H1 (cell line): Measurements from ENCODE around the gene AKAP12. TPM values are rescaled to one million over a fixed set of nuclear protein-coding genes. Genes with fewer than 3 reads are reported as not detected.

ENCODE experiments used
- CTCF ChIA-PET: fragments of 300-600 bp; sonication (Branson Sonifier 250); formaldehyde crosslinking; loops from one replicate; lab custom pipeline; 2021; ENCODE audit not compliant: partially characterized antibody; lab: Charles Lee
- POLR2A ChIA-PET: fragments of 300-600 bp; sonication (Branson Sonifier 250); formaldehyde crosslinking; loops from one replicate; lab custom pipeline; 2021; ENCODE audit warnings: inconsistent platforms; ENCODE audit not compliant: partially characterized antibody; lab: Charles Lee
- DNase-seq, 2 experiments: peaks; one replicate each; pipeline versions ENCODE4 v3.0.0 to v3.0.0-alpha.2; 2010 to 2022; ENCODE audit warnings: low spot score in 2 of 2, low read depth in 1 of 2, mixed read lengths in 1 of 2
- FAIRE-seq: peaks from 2 replicates; lab custom pipeline; 2011; peaks lifted over from hg19 to GRCh38; lab: Jason Lieb, UNC
- H2AFZ ChIP-seq: 2 replicates; pipeline ENCODE4 v1.8.1; 2012; ENCODE audit warnings: low read length, inconsistent platforms
- H2AK5ac ChIP-seq: 2 replicates; pipeline ENCODE4 v1.6.1; 2013; ENCODE audit warnings: low read depth, low read length
- H2BK120ac ChIP-seq: replicated peaks from 2 replicates; pipeline ENCODE3; 2013; ENCODE audit warnings: low read depth, low read length, inconsistent platforms
- H2BK12ac ChIP-seq: 2 replicates; pipeline ENCODE4 v1.6.1; 2013; ENCODE audit warnings: low read depth, low read length
- H2BK15ac ChIP-seq: 2 replicates; pipeline ENCODE4 v1.6.1; 2013; ENCODE audit warnings: low read length
- H2BK20ac ChIP-seq: 2 replicates; pipeline ENCODE4 v1.6.1; 2013; ENCODE audit warnings: low read length
- H2BK5ac ChIP-seq: 2 replicates; pipeline ENCODE4 v1.6.1; 2013; ENCODE audit warnings: low read depth, low read length
- H3K14ac ChIP-seq: 2 replicates; pipeline ENCODE4 v1.6.1; 2013; ENCODE audit warnings: inconsistent platforms; ENCODE audit not compliant: insufficient read length
- H3K18ac ChIP-seq: 2 replicates; pipeline ENCODE4 v1.6.1; 2013; ENCODE audit warnings: low read length; ENCODE audit errors: extremely low read depth
- H3K23ac ChIP-seq: 2 replicates; pipeline ENCODE4 v1.6.1; 2013; ENCODE audit warnings: inconsistent platforms; ENCODE audit not compliant: insufficient read length
- H3K23me2 ChIP-seq: 2 replicates; pipeline ENCODE4 v1.6.1; 2013; ENCODE audit warnings: low read depth, low read length
- H3K27ac ChIP-seq: 2 replicates; pipeline ENCODE4 v1.6.1; 2011; ENCODE audit warnings: low read depth, low read length, inconsistent platforms
- H3K27me3 ChIP-seq, 4 experiments: replicated peaks in 1 of 4; 1 replicate in 1 of 4; 2 replicates in 3 of 4; pipeline versions ENCODE4 v1.6.1 to v1.8.1; 2011 to 2013; ENCODE audit warnings: low read length in 3 of 4, mild to moderate bottlenecking in 3 of 4, inconsistent platforms in 2 of 4, mixed read lengths in 2 of 4, moderate library complexity in 1 of 4; ENCODE audit not compliant: control insufficient read depth in 3 of 4, insufficient read depth in 3 of 4; ENCODE audit errors: extremely low read depth in 1 of 4
- H3K36me3 ChIP-seq, 4 experiments: 2 replicates each; pipeline versions ENCODE4 v1.6.1 to v1.8.1; 2011 to 2013; ENCODE audit warnings: mild to moderate bottlenecking in 4 of 4, low read length in 3 of 4, moderate library complexity in 2 of 4, control low read depth in 1 of 4, inconsistent platforms in 1 of 4; ENCODE audit not compliant: insufficient read depth in 4 of 4, control insufficient read depth in 2 of 4
- H3K4ac ChIP-seq: replicated peaks from 2 replicates; pipeline ENCODE3; 2013; ENCODE audit warnings: low read length, low read depth, mixed read lengths, inconsistent platforms; ENCODE audit not compliant: insufficient read length
- H3K4me1 ChIP-seq, 4 experiments: replicated peaks in 1 of 4; 1 replicate in 1 of 4; 2 replicates in 3 of 4; pipeline versions ENCODE4 v1.6.1 to v1.8.1; 2011 to 2013; ENCODE audit warnings: low read length in 3 of 4, inconsistent platforms in 2 of 4, mixed read lengths in 1 of 4; ENCODE audit not compliant: insufficient read depth in 4 of 4, control insufficient read depth in 3 of 4
- H3K4me2 ChIP-seq, 2 experiments: 2 replicates each; pipeline versions ENCODE4 v1.6.1 to v1.8.1; 2011 to 2013; ENCODE audit warnings: low read depth in 2 of 2, low read length in 2 of 2, control low read depth in 1 of 2, inconsistent platforms in 1 of 2, mild to moderate bottlenecking in 1 of 2; ENCODE audit not compliant: insufficient read depth in 1 of 2
- H3K4me3 ChIP-seq, 4 experiments: fragments of 200-600, 300-600 bp in 1 of 4; sonication (generic), shearing (Covaris generic), sonication (Bioruptor Twin) in 1 of 4; 2 replicates each; pipeline versions ENCODE4 v1.5.1 to v1.8.1; 2011 to 2016; ENCODE audit warnings: low read length in 4 of 4, low read depth in 3 of 4, control low read depth in 2 of 4, inconsistent platforms in 2 of 4, mild to moderate bottlenecking in 2 of 4, mixed read lengths in 1 of 4, moderate library complexity in 1 of 4; ENCODE audit not compliant: insufficient read depth in 2 of 4; ENCODE audit errors: extremely low read depth in 1 of 4
- H3K56ac ChIP-seq: replicated peaks from 2 replicates; pipeline ENCODE3; 2013; ENCODE audit warnings: low read depth, mild to moderate bottlenecking, mixed read lengths, low read length, inconsistent platforms; ENCODE audit not compliant: insufficient read length
- H3K79me1 ChIP-seq: 2 replicates; pipeline ENCODE4 v1.6.1; 2013; ENCODE audit warnings: low read depth, low read length, control low read depth
- H3K79me2 ChIP-seq, 2 experiments: 2 replicates each; pipeline versions ENCODE4 v1.6.1 to v1.8.1; 2012 to 2013; ENCODE audit warnings: low read length in 2 of 2, mild to moderate bottlenecking in 2 of 2, inconsistent platforms in 1 of 2; ENCODE audit not compliant: insufficient read depth in 2 of 2, control insufficient read depth in 1 of 2
- H3K9ac ChIP-seq, 4 experiments: replicated peaks in 1 of 4; 1 replicate in 1 of 4; 2 replicates in 3 of 4; pipeline versions ENCODE4 v1.6.1 to v1.8.1; 2011 to 2013; ENCODE audit warnings: low read depth in 3 of 4, low read length in 3 of 4, control low read depth in 2 of 4, mild to moderate bottlenecking in 2 of 4, moderate library complexity in 2 of 4, inconsistent platforms in 1 of 4; ENCODE audit errors: extremely low read depth in 1 of 4
- H3K9me3 ChIP-seq, 2 experiments: 2 replicates each; pipeline versions ENCODE4 v1.6.1 to v1.8.1; 2012 to 2013; ENCODE audit warnings: mild to moderate bottlenecking in 2 of 2, moderate library complexity in 2 of 2, control low read depth in 1 of 2, inconsistent platforms in 1 of 2, low read depth in 1 of 2, low read length in 1 of 2, mixed read lengths in 1 of 2; ENCODE audit not compliant: insufficient read depth in 2 of 2
- H4K20me1 ChIP-seq, 2 experiments: replicated peaks in 1 of 2; 2 replicates each; pipeline versions ENCODE3 to v1.8.1; 2011 to 2013; ENCODE audit warnings: inconsistent platforms in 2 of 2, low read length in 2 of 2, mild to moderate bottlenecking in 1 of 2; ENCODE audit not compliant: insufficient read depth in 2 of 2, control insufficient read depth in 1 of 2
- H4K5ac ChIP-seq: 2 replicates; pipeline ENCODE4 v1.6.1; 2013; ENCODE audit warnings: low read length, low read depth, mixed read lengths, inconsistent platforms; ENCODE audit not compliant: insufficient read length
- H4K8ac ChIP-seq: 2 replicates; pipeline ENCODE4 v1.8.0; 2013; ENCODE audit warnings: mild to moderate bottlenecking, moderate library complexity, low read length, inconsistent platforms; ENCODE audit not compliant: insufficient read depth; ENCODE audit errors: extremely low read depth
- H4K91ac ChIP-seq: replicated peaks from 2 replicates; pipeline ENCODE3; 2013; ENCODE audit warnings: low read length, mixed read lengths, inconsistent platforms; ENCODE audit not compliant: insufficient read length
- BACH1 ChIP-seq: IDR thresholded peaks from 2 replicates; pipeline ENCODE4 v1.6.1; 2012; ENCODE audit warnings: low read length, improper control_type of control experiment
- JUN ChIP-seq: IDR thresholded peaks from 2 replicates; pipeline ENCODE4 v1.6.1; 2011; ENCODE audit warnings: low read depth, mild to moderate bottlenecking, improper control_type of control experiment, low read length
- POLR2A ChIP-seq, 2 experiments: IDR thresholded peaks; 1 replicate in 1 of 2; 2 replicates in 1 of 2; pipeline ENCODE4 v1.6.1; 2011; ENCODE audit warnings: low read depth in 2 of 2, low read length in 2 of 2, mild to moderate bottlenecking in 2 of 2; ENCODE audit errors: control extremely low read depth in 1 of 2
- SIRT6 ChIP-seq: IDR thresholded peaks from one replicate; pipeline ENCODE4 v1.7.1; 2012; ENCODE audit warnings: low read length, inconsistent platforms
- ZNF274 ChIP-seq: IDR thresholded peaks from 2 replicates; pipeline ENCODE4 v1.7.0; 2012; ENCODE audit warnings: low read length, borderline replicate concordance; ENCODE audit errors: extremely low read depth
- WGBS, 2 experiments: shearing (Covaris generic) in 1 of 2; methylation state at CpG; one replicate each; pipeline versions ENCODE4 v1.1.6 to v1.1.7; 2013 to 2015; ENCODE audit warnings: low lambda C conversion rate in 2 of 2, mixed read lengths in 2 of 2, inconsistent platforms in 1 of 2, low coverage in 1 of 2, missing lambda C conversion rate in 1 of 2; ENCODE audit not compliant: insufficient replicate concordance in 2 of 2, insufficient coverage in 1 of 2, insufficient read length in 1 of 2; ENCODE audit errors: extremely low coverage in 1 of 2, missing lambda C conversion rate in 1 of 2; 5-methylcytosine and 5-hydroxymethylcytosine counted together
- polyA plus RNA-seq, 7 experiments: library from polyadenylated mRNA; depleted of rRNA in 3 of 7; stranded (reverse) in 5 of 7; unstranded in 2 of 7; fragments of >200 nt in 5 of 7; fragments of 200-250 nt in 2 of 7; gene quantifications; 1 replicate in 5 of 7; 2 replicates in 1 of 7; 4 replicates in 1 of 7; pipeline versions ENCODE4 v1.2.1 to v1.2.3, GENCODE V29; 2011 to 2013; ENCODE audit warnings: missing spikeins in 2 of 7, mixed read lengths in 2 of 7
- small RNA-seq: library from polyadenylated mRNA; stranded (forward); fragments of <200 nt; extraction: miRNeasy Mini kit (QIAGEN cat#:217004); gene quantifications from one replicate; pipeline ENCODE3, GENCODE V24; 2013; ENCODE audit not compliant: insufficient read depth
- total RNA-seq: library from RNA; stranded (reverse); fragmentation: NEBNext Ultra II Directional; extraction: Animal tissue kit (Norgen Biotek cat#: 25700); gene quantifications from 2 replicates; pipeline ENCODE4 v1.2.1, GENCODE V29; 2021

AKAP12 gene
- total and polyA plus RNA-seq, 2 of the 8 experiments (the other 6 are each of a cell fraction or from before 2014, with no cell fraction given), result 14.6 to 79.2 TPM

DNA sequence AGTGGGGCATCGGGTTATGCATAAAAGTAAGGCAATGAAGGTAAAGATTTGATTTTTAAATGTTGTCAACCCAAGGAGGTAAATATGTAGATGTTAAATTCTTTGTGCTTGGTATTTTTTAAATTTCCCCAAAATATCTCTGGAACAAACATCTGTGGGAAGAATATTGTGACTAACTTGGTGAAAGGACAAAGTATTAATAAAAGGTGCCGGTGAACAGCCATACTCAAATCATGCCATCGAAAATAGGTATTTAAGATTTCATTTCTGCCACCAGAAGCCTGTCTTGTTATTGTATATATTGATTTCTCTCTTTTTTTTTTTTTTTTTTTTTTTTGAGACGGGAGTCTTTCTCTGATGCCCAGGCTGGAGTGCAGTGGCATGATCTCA lies 164.1 kb downstream of the AKAP12 start:
- no peak overlapping the region for H2BK120ac ChIP-seq
- H3K14ac ChIP-seq, result no peak overlapping the region
- no peak overlapping the region for H3K56ac ChIP-seq
- H3K9ac ChIP-seq, result no peak overlapping the region
- DNase-seq (no peak), FAIRE-seq (no peak)
- H3K4me3 ChIP-seq, result no peak overlapping the region
- no peaks in the 10 kb centered on the region for H3K4me1 ChIP-seq
- TF ChIP-seq SIRT6 (no peak), POLR2A (IDR thresholded peaks at IDR 0.05; ENCODE audit: control extremely low read depth in 1 of 2, low read depth in 2 of 2, low read length in 2 of 2) (0 out of 3 replicates have a peak, but pooled peaks of 1 of the 2 experiments have one; percentile 11), ZNF274 (no peak), BACH1 (no peak), JUN (no peak)
- peaks cover 2 to 27% (median 14%) of the 10 kb centered on the region in 4 experiments; a peak in 6 of 8 replicates for H3K36me3 ChIP-seq
- no peaks in the 10 kb centered on the region for H3K27me3 ChIP-seq
- no peaks in the 10 kb centered on the region for H3K23me2 ChIP-seq
- H3K23ac ChIP-seq, result no peak overlapping the region
- H4K91ac ChIP-seq, result no peak overlapping the region
- no peak overlapping the region for H3K27ac ChIP-seq
- H2BK15ac ChIP-seq, result no peak overlapping the region
- H3K79me2 ChIP-seq, result peaks cover 4 to 41% of the 10 kb centered on the region in 2 experiments; a peak in 3 of 4 replicates
- no peak overlapping the region for H2BK12ac ChIP-seq
- no peak overlapping the region for H2BK20ac ChIP-seq
- H4K20me1 ChIP-seq, result peaks cover 5 to 11% of the 10 kb centered on the region in 2 experiments
- no peak overlapping the region for H3K4me2 ChIP-seq
- H2AK5ac ChIP-seq, result no peak overlapping the region
- H3K79me1 ChIP-seq, result no peaks in the 10 kb centered on the region
- H3K9me3 ChIP-seq, result no peaks in the 10 kb centered on the region; a peak in 1 of 4 replicates
- no peak overlapping the region for H4K5ac ChIP-seq
- no peak overlapping the region for H3K18ac ChIP-seq
- ChIA-PET POLR2A (interaction anchor here (0.6 to 6.6 kb wide), 3 partner anchors 9 to 991 kb away, joined by 3 to 60 read pairs (median 31); partner anchors contain the start of gene ZBTB2), CTCF (interaction anchor here (0.6 to 0.8 kb wide), 3 partner anchors 10 to 111 kb away, joined by 3 read pairs; no protein-coding TSS in a partner anchor)
- no peak overlapping the region for H2BK5ac ChIP-seq
- 85 to 100% methylated on average over 1 to 3 of the region's 4 CpGs for WGBS, 2 experiments
- no peak overlapping the region for H4K8ac ChIP-seq
- no peak overlapping the region for H3K4ac ChIP-seq
- H2AFZ ChIP-seq, result no peak overlapping the region

Small RNA genes lying within 50 kb of the gene (small RNA-seq; reads per million reads assigned to genes)
- gene RF00019 (not detected), gene RNU6-1247P (not detected), gene RNU6-300P (not detected), gene RNY4P20 (2.4 reads per million, percentile 26 among the genes with 10 or more reads in this experiment)

Other genes with a start within 250 kb of the AKAP12 start
- 23.4 and 23.7 TPM in 2 replicates for gene ZBTB2, start 151.6 kb downstream of the AKAP12 start, total RNA-seq
- gene ZBTB2, start 151.6 kb downstream of the AKAP12 start, polyA plus RNA-seq (2011; rRNA removed), result 13.8 and 16.1 TPM in 2 replicates
- gene RMND1, start 212.2 kb downstream of the AKAP12 start, total RNA-seq, result 21.9 and 24.0 TPM in 2 replicates
- 4.5 and 7.3 TPM in 2 replicates for gene RMND1, start 212.2 kb downstream of the AKAP12 start, polyA plus RNA-seq (2011; rRNA removed)